Right lobe of liver (tissue), 4 donors: ENCODE measurements around the gene IMPDH1.

Source experiments
- CTCF ChIP-seq, 4 donors: fragments of 200-600 bp in 3 of 4; fragments of 450-650 bp in 1 of 4; IDR thresholded peaks; one replicate each; pipeline versions ENCODE4 v1.5.1 to v1.8.0; 2016 to 2022; ENCODE audit warnings: antibody characterized with exemption in 4 of 4, mild to moderate bottlenecking in 2 of 4
- POLR2A ChIP-seq: fragments of 450-650 bp; IDR thresholded peaks from one replicate; pipeline ENCODE4 v1.6.1; 2017; ENCODE audit warnings: antibody characterized with exemption, mild to moderate bottlenecking
- donor health status: DM: no; HTN: no; CAD: no.
- donor health status: DM: no; HTN: no; CAD: no.
- donor health status: DM: no; HTN: yes; CAD: no.

- no peak for TF ChIP-seq CTCF (IDR thresholded peaks at IDR 0.05)
- no peak for TF ChIP-seq POLR2A
These were observed 33.7 kb downstream of the IMPDH1 start for GRCh38 chr7:128376077-128376476.
